Mucosa of stomach (tissue), 1 donor: Measurements from ENCODE around the gene SPEF1.

Experiments
- H3K27me3 ChIP-seq: one replicate; pipeline ENCODE4 v1.7.0; 2013; ENCODE audit warnings: mild to moderate bottlenecking, low read length; ENCODE audit not compliant: control insufficient read depth, insufficient read depth
- H3K36me3 ChIP-seq: one replicate; pipeline ENCODE4 v1.7.0; 2013; ENCODE audit warnings: low read length; ENCODE audit not compliant: control insufficient read depth, insufficient read depth
- H3K4me1 ChIP-seq: one replicate; pipeline ENCODE4 v1.7.0; 2013; ENCODE audit warnings: mild to moderate bottlenecking, low read length; ENCODE audit not compliant: control insufficient read depth, insufficient read depth
- H3K4me3 ChIP-seq: one replicate; pipeline ENCODE4 v1.7.0; 2013; ENCODE audit warnings: low read length
- H3K9ac ChIP-seq: one replicate; pipeline ENCODE4 v1.7.0; 2013; ENCODE audit warnings: mild to moderate bottlenecking, low read length, moderate library complexity
- H3K9me3 ChIP-seq: one replicate; pipeline ENCODE4 v1.7.0; 2013; ENCODE audit warnings: mild to moderate bottlenecking, low read length, moderate library complexity; ENCODE audit not compliant: control insufficient read depth
- donor health status: Pancreatic carcinoma.

The SPEF1 gene

DNA sequence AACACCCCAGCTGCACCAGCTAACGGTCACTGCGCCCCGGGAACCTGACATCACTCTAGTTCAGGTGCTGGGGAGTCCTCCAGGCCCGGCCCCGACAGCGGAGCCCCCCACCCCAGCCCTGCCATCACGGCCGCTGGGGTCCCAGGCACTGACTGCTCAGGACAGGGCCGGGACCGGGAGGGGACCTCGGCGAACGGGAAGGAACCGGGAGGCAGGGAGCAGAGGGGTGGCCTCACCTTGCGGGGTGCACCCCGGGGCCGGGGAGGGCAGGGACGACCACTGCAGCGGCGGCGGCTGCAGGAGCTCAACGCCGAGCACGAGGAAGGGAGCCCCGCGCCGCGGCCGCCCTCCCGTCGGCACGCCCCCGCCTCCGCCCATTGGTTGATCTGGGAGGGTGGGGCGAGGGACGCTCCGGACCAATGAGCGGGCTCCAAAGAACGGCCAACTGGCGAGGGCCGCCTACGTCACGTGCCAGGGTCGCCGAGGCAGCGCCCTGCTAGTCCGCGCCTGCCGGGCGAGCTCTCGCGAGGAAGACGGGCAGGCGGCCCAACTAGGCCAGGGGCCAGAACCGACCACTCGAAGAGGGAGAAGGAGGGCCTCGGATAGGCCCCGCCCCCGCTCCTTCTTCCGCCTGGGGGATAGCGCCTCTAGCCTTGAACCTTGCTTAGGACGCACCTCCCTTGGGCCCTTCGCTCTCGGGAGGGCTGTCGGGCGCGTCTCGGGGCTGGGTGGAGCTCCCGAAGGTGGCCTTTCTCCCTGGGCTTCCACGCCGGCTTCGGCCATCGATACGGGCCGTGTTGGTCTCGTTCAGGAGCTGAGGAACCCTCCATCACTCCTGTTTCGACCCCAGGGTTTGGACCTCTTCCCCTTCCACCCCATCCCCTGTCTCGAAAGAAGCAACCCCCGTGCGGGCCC lies 13.6 kb downstream of the SPEF1 start, which contains the start of gene ADISSP:
Gene ADISSP (minus strand): TSS at position 327 of the 915 bp plus-strand sequence. CDS start 7,653 bp downstream, outside the sequence.
- peaks cover 30% of the 10 kb centered on the region for H3K4me1 ChIP-seq

DNA sequence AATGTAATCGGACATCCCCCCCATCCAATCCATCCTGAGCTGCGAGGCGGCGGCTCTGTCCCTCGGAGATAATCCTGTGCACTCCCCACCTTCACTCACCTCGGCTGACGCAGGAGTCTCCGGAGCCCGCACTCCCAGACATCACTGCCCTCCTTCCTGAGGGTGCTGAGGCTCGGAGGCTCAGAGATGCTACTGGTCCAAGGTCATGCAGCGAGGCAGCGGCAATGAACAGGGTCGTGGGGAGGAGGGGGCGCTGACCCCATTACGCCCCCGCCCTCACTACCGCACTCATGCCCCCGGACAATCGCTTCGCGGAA lies 14.2 kb downstream of the SPEF1 start:
- Histone ChIP-seq H3K4me1 (peaks cover 30% of the 10 kb centered on the region), H3K9me3 (no peaks in the 10 kb centered on the region), H3K4me3 (peak overlapping the region; percentile 51), H3K36me3 (no peaks in the 10 kb centered on the region), H3K27me3 (no peaks in the 10 kb centered on the region), H3K9ac (peak overlapping the region; percentile 68)

More for the DNA sequence above, 13.6 kb downstream of the SPEF1 start, which contains the start of gene ADISSP:
- H3K36me3 ChIP-seq, result no peaks in the 10 kb centered on the region
- H3K4me3 ChIP-seq, result peak within 1 kb of the TSS; percentile 77
- H3K9ac ChIP-seq, result peak within 1 kb of the TSS; percentile 90
- no peaks in the 10 kb centered on the region for H3K27me3 ChIP-seq
- no peaks in the 10 kb centered on the region for H3K9me3 ChIP-seq

DNA sequence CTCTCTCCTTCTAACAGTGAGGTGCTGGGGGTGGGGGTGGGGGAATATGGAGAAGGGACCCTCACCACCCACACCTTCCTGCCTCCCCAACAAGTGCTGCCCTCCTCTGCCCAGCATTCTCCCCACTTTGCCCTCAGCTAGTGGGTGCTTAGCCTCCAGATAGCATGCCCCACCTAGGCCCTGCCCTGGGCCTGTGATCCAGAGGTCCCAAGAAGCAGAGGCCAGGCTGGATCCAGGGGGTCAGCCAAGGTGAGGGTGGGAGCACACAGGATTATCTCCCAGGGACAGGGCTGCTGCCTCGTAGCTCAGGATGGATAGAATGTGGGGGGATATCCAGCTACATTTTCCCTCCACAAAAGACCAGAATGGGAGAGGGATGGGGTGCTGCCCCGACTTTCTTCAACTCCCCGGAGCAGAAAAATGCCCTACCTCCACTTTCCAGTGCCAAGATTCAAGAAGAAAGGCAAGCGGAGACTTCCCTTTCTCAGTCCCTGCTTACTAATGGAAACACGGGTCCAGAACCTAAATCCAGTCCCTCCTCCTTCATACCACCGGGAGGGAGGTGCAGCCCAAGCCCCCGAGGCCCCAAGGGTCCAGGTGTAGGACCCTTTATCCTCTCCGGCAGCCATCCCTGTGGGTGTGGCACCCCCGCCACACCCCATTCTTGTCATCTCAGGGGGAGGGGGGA lies 14.7 kb downstream of the SPEF1 start:
- H3K9me3 ChIP-seq, result no peaks in the 10 kb centered on the region
- H3K4me3 ChIP-seq, result peak overlapping the region; percentile 51
- H3K36me3 ChIP-seq, result no peaks in the 10 kb centered on the region
- peak overlapping the region; percentile 68 for H3K9ac ChIP-seq
- H3K4me1 ChIP-seq, result peaks cover 30% of the 10 kb centered on the region
- H3K27me3 ChIP-seq, result no peaks in the 10 kb centered on the region

- H3K9ac ChIP-seq, result no peak overlapping the region
- H3K9me3 ChIP-seq, result no peaks in the 10 kb centered on the region
- peaks cover 30% of the 10 kb centered on the region for H3K4me1 ChIP-seq
- H3K36me3 ChIP-seq, result no peaks in the 10 kb centered on the region
- H3K4me3 ChIP-seq, result no peak overlapping the region
- H3K27me3 ChIP-seq, result no peaks in the 10 kb centered on the region
These were observed 15.9 kb downstream of the SPEF1 start for GRCh38 chr20:3765171-3765882.

DNA sequence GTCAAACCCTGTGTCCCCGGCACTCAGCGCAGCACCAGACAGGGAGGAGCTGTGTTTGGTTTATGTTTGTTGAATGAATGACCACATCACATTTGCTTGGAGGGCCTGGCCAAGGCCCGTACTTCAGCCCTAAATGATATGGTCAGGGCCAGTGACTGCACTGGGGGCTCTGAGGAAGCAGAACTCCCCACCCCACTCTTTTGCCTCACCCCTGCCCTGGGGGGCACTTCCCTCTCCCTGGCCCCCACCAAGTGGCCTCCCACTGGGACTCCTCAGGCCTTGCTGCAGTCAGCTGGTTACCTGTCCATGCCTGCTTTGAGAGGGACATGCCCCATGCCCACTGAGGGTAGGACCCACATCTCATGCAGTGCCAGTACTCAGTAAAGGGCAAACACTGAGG lies 16.6 kb downstream of the SPEF1 start:
- Histone ChIP-seq H3K4me1 (peaks cover 30% of the 10 kb centered on the region), H3K4me3 (no peak overlapping the region), H3K9me3 (no peaks in the 10 kb centered on the region)

GRCh38 chr20:3763671-3764601 lies 17.3 kb downstream of the SPEF1 start:
- no peak overlapping the region for H3K4me3 ChIP-seq
- no peak overlapping the region for H3K9ac ChIP-seq
- no peaks in the 10 kb centered on the region for H3K9me3 ChIP-seq
- peaks cover 28% of the 10 kb centered on the region for H3K4me1 ChIP-seq
- H3K27me3 ChIP-seq, result no peaks in the 10 kb centered on the region
- no peaks in the 10 kb centered on the region for H3K36me3 ChIP-seq

More for the DNA sequence above, 16.6 kb downstream of the SPEF1 start:
- Histone ChIP-seq H3K36me3 (no peaks in the 10 kb centered on the region), H3K27me3 (no peaks in the 10 kb centered on the region), H3K9ac (no peak overlapping the region)

DNA sequence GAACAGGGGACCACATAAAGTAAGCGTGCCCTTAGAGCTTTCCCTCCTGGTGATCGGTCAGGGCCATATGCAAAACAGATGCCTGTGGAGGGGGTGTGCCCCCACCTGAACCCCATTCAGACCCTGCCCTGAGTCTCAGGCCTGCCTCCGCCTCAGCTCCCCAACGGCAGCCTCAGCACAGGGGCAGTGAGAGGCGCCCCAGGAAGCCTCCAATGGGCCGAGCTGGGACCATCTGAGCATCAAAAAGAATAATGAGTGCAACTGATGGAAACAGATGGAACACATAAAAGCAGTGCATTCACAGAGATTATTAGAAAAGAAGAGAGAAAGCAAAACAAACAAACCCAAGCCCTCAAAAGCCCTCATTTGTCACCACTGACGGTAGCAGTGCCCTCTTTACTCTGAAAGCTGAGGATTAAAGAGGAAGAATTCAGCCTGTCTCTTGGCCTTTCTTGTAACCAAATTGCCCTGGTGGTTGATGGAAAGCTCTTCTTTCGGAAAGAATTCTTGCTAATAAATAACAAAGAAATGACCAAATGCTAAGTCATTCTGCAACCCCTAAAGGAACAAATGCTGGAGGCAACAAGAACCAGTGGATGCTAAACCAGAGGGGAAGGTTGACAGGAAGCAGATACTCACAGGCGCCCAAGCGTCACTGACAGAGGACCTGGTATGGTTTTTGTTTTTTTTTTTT lies 20.4 kb downstream of the SPEF1 start:
- H3K9ac ChIP-seq, result no peak overlapping the region
- peaks cover 6% of the 10 kb centered on the region for H3K4me1 ChIP-seq
- no peaks in the 10 kb centered on the region for H3K9me3 ChIP-seq
- H3K4me3 ChIP-seq, result no peak overlapping the region
- H3K36me3 ChIP-seq, result no peaks in the 10 kb centered on the region
- no peaks in the 10 kb centered on the region for H3K27me3 ChIP-seq

DNA sequence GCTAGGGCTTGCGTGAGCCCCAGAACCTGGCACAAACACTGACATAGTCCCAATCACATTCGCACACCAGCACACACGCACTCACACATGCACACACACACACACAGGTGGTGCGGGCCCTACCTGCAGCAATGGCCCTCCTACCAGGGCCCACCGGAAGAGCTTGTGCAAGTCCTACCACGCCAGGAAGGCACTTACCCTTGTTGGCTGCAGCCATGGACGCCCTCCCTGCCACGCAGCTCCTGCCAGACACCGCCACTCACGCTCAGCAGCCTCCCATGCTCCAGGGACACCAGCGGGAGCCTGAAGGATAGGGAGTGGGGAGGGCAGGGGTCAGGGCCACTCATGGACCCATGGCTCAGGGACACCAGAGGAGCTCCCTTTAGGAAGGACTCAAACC lies 21.4 kb downstream of the SPEF1 start:
- H3K9me3 ChIP-seq, result no peaks in the 10 kb centered on the region
- no peaks in the 10 kb centered on the region for H3K36me3 ChIP-seq
- no peaks in the 10 kb centered on the region for H3K27me3 ChIP-seq
- H3K9ac ChIP-seq, result no peak overlapping the region
- H3K4me3 ChIP-seq, result no peak overlapping the region
- H3K4me1 ChIP-seq, result peaks cover 6% of the 10 kb centered on the region

DNA sequence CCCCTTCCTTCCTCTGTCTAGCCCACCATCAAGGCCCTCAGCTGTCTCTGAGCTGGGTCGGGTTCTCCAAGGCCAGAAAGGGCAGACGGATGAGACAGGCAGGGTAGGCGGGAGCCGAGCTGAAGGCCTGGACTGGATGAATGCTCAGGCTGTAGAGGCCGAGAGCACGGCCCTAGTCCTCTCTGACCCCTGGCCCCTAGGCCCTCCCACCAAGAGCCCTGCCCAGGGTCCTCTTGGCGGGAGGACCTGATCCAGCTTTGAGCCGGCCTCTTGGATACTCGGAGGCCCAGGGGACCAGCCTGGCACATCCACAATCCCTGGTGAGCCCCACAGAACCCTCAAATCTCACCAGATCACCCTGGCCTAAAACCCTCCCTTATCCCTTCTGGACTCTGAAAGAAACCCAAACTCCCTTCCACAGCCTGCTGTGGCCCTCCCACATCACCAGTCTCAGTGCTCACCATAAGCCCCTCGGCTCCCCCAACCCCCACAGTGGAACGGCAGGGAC lies 21.9 kb downstream of the SPEF1 start:
- H3K9me3 ChIP-seq, result no peaks in the 10 kb centered on the region
- H3K4me3 ChIP-seq, result no peak overlapping the region
- no peak overlapping the region for H3K9ac ChIP-seq
- peaks cover 6% of the 10 kb centered on the region for H3K4me1 ChIP-seq
- H3K36me3 ChIP-seq, result no peaks in the 10 kb centered on the region
- H3K27me3 ChIP-seq, result no peaks in the 10 kb centered on the region

DNA sequence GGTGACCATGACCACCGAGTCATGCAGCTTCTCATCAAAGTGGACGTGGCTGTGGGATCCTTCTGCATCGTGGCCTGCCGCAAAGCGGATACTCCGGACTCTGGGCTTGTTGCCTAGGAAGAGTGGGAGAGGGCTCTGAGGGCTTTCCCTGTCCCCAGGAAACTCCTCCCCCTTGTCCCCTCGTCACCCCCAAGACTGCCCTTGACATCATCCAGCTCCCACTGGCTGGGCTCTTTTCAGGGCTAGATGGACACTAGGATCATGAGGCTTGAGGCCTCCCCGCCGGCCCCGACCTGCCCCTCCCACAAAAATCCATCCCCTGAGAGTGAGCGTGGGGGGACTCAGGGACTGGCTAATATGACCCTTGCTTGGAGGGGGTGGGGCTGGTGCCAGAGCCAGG lies 22.7 kb downstream of the SPEF1 start:
- H3K4me3 ChIP-seq, result no peak overlapping the region
- no peak overlapping the region for H3K9ac ChIP-seq
- H3K36me3 ChIP-seq, result no peaks in the 10 kb centered on the region
- peaks cover under 1% of the 10 kb centered on the region for H3K4me1 ChIP-seq
- H3K9me3 ChIP-seq, result no peaks in the 10 kb centered on the region
- no peaks in the 10 kb centered on the region for H3K27me3 ChIP-seq
